ENCODE results near the gene KCNQ5.

KCNQ5 gene

GRCh38 chr6:73064266-73064665, 442.4 kb downstream of the KCNQ5 start:
- Histone ChIP-seq H3K4me3 (ENCODE audit: insufficient read depth, low read length, poor library complexity, severe bottlenecking) (no peak overlapping the region), H3K9me3 (ENCODE audit: insufficient read depth, low read length) (no peaks in the 10 kb centered on the region), H3K36me3 (ENCODE audit: low read length) (no peaks in the 10 kb centered on the region), H3K4me2 (ENCODE audit: low read depth, low read length, poor library complexity, severe bottlenecking) (no peak overlapping the region), H3K79me2 (ENCODE audit: insufficient read depth, low read length) (no peaks in the 10 kb centered on the region), H4K20me1 (ENCODE audit: low read depth, low read length) (no peaks in the 10 kb centered on the region), H3K9ac (ENCODE audit: low read length) (no peak overlapping the region), H3K27me3 (ENCODE audit: low read length) (no peaks in the 10 kb centered on the region), H3F3A (ENCODE audit: insufficient read depth) (0 out of 2 replicates have a peak, but pooled peaks cover 4% of the 10 kb centered on the region), H3K9me2 (replicated peaks; ENCODE audit: insufficient read depth, low read length) (no peaks in the 10 kb centered on the region), H3K27ac (ENCODE audit: low read depth, low read length) (no peak overlapping the region), H2AFZ (ENCODE audit: low read depth, low read length, severe bottlenecking) (no peak overlapping the region)
- TF ChIP-seq CTCF (IDR thresholded peaks at IDR 0.05; ENCODE audit: insufficient read depth, low read length, poor library complexity, severe bottlenecking): no peak
- no peak for TF ChIP-seq EZH2phosphoT487 (conservative IDR thresholded peaks at IDR 0.05; ENCODE audit: low read length)

- Histone ChIP-seq H3K9me3 (ENCODE audit: insufficient read depth, low read length) (no peaks in the 10 kb centered on the region), H3K36me3 (ENCODE audit: low read length) (no peaks in the 10 kb centered on the region), H2AFZ (ENCODE audit: low read depth, low read length, severe bottlenecking) (no peak overlapping the region), H4K20me1 (ENCODE audit: low read depth, low read length) (no peaks in the 10 kb centered on the region), H3K27ac (ENCODE audit: low read depth, low read length) (no peak overlapping the region), H3K79me2 (ENCODE audit: insufficient read depth, low read length) (no peaks in the 10 kb centered on the region), H3K4me3 (ENCODE audit: insufficient read depth, low read length, poor library complexity, severe bottlenecking) (no peak overlapping the region), H3F3A (ENCODE audit: insufficient read depth) (no peaks in the 10 kb centered on the region), H3K27me3 (ENCODE audit: low read length) (no peaks in the 10 kb centered on the region), H3K9me2 (replicated peaks; ENCODE audit: insufficient read depth, low read length) (no peaks in the 10 kb centered on the region), H3K4me2 (ENCODE audit: low read depth, low read length, poor library complexity, severe bottlenecking) (no peak overlapping the region), H3K9ac (ENCODE audit: low read length) (no peak overlapping the region)
- TF ChIP-seq CTCF (IDR thresholded peaks at IDR 0.05; ENCODE audit: insufficient read depth, low read length, poor library complexity, severe bottlenecking): no peak
- no peak for TF ChIP-seq EZH2phosphoT487 (conservative IDR thresholded peaks at IDR 0.05; ENCODE audit: low read length)
Measured at GRCh38 chr6:73073238-73073637, 451.4 kb downstream of the KCNQ5 start.

- Histone ChIP-seq H4K20me1 (ENCODE audit: low read depth, low read length) (no peaks in the 10 kb centered on the region), H3K4me2 (ENCODE audit: low read depth, low read length, poor library complexity, severe bottlenecking) (no peak overlapping the region), H3K4me3 (ENCODE audit: insufficient read depth, low read length, poor library complexity, severe bottlenecking) (no peak overlapping the region), H3K9me3 (ENCODE audit: insufficient read depth, low read length) (no peaks in the 10 kb centered on the region), H3K27ac (ENCODE audit: low read depth, low read length) (no peak overlapping the region), H3K9ac (ENCODE audit: low read length) (no peak overlapping the region), H3K27me3 (ENCODE audit: low read length) (no peaks in the 10 kb centered on the region), H3K79me2 (ENCODE audit: insufficient read depth, low read length) (no peaks in the 10 kb centered on the region), H2AFZ (ENCODE audit: low read depth, low read length, severe bottlenecking) (no peak overlapping the region), H3F3A (ENCODE audit: insufficient read depth) (no peaks in the 10 kb centered on the region), H3K9me2 (replicated peaks; ENCODE audit: insufficient read depth, low read length) (no peaks in the 10 kb centered on the region), H3K36me3 (ENCODE audit: low read length) (0 out of 2 replicates have a peak, but pooled peaks cover under 1% of the 10 kb centered on the region)
- TF ChIP-seq CTCF (IDR thresholded peaks at IDR 0.05; ENCODE audit: insufficient read depth, low read length, poor library complexity, severe bottlenecking): no peak
- no peak for TF ChIP-seq EZH2phosphoT487 (conservative IDR thresholded peaks at IDR 0.05; ENCODE audit: low read length)
Measured at GRCh38 chr6:73074175-73074574, 452.3 kb downstream of the KCNQ5 start.

Measured in SU-DHL-6 (cell line).